ENCODE data around the gene CLDN11.

Gene CLDN11

DNA sequence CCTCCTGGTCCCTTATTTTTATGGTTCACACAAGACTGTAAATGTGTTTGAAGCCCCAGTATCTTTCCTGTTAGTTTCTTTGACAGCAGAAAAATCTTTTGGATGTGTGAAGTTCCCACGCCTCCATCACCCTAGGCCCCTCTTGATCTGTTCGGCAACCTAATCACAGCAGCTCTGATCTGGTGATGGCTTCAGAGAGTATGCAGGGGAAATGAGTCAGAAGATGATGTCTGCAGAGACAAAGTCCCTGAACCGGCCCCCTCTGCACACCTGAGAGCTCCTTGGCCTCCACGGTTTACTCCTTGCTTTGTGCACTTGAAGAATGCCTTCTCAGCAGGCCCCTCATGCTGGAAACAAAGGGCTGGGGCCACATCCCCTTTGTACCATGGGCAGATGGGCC is 63.5 kb downstream of the CLDN11 start:
- in situ Hi-C loops (cut with MboI; ENCODE audit: low sequenced_read_pairs, unreplicated experiment): no loop called here
- DNase-seq (ENCODE audit: low spot score): no peak
- TF ChIP-seq CTCF (IDR thresholded peaks at IDR 0.05; ENCODE audit: borderline replicate concordance, control extremely low read depth, extremely low read depth, insufficient read depth, missing control alignments): no peak

DNA sequence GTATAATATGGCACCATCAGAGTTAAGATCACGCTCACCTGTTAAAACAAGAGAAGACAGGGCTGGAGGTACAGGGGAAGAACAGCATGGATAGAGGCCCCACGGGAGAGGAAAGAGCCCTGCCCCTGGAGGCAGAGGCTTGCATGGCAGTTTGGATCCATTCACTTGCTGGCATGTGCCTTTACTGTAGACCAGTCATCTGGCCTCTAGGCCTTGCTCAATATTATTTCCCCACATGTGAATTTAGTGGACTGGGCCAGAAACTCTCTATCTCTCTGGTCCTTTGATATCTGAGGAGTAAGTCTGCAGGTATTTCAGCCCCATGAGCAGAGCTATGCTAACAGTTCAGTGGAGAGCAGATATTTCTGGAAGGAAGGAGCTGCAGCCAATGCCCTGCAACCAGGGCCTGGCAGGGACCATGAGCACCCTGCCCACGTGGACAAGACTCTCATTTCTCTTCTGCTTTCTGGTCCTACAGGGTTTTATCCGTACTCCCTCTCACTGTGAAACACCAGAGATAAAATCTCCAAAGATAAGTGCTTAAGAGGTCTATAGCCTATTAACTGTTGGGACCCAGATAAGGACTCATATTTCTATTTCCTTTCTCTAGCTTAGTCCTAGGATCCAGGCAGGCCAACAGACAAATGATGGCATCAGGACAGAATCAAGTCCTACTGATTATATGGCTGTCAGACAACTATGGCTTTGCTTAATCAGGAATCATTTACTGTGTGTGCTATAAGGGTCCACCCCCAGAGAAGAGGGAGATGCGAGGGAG is 65.0 kb downstream of the CLDN11 start:
- TF ChIP-seq CTCF (IDR thresholded peaks at IDR 0.05; ENCODE audit: borderline replicate concordance, control extremely low read depth, extremely low read depth, insufficient read depth, missing control alignments): no peak
- no peak for DNase-seq (ENCODE audit: low spot score)
- in situ Hi-C loops (cut with MboI; ENCODE audit: low sequenced_read_pairs, unreplicated experiment): no loop called here

All from GM13976 (cell line).